HepG2 (cell line): Measurements from ENCODE around the gene SYMPK. TPM values are rescaled to one million over a fixed set of nuclear protein-coding genes. Genes with fewer than 3 reads are reported as not detected.

Source experiments
- CHD4 ChIP-seq: fragments of 200-600 bp; sonication (generic); IDR thresholded peaks from 2 replicates; pipeline ENCODE4 v1.7.0; 2017; ENCODE audit warnings: mild to moderate bottlenecking, low read length, borderline replicate concordance
- FOSL2 ChIP-seq: sonication (generic); formaldehyde crosslinking; IDR thresholded peaks from 2 replicates; pipeline ENCODE4 v1.4.0; 2020; ENCODE audit warnings: missing genetic modification reagents
- HMGXB4 ChIP-seq, 2 experiments: sonication (generic) in 1 of 2; formaldehyde crosslinking in 1 of 2; IDR thresholded peaks; 2 replicates each; pipeline versions ENCODE4 v1.4.0 to v1.6.1; 2018 to 2020; ENCODE audit warnings: missing genetic modification reagents in 2 of 2, borderline replicate concordance in 1 of 2, low read depth in 1 of 2, mild to moderate bottlenecking in 1 of 2, missing biosample characterization in 1 of 2
- IRF2 ChIP-seq: IDR thresholded peaks from 2 replicates; pipeline ENCODE4 v1.6.1; 2018; ENCODE audit warnings: missing genetic modification reagents, missing compliant biosample characterization
- JARID2 ChIP-seq: sonication (generic); formaldehyde crosslinking; IDR thresholded peaks from 2 replicates; pipeline ENCODE4 v1.8.1; 2023; ENCODE audit warnings: missing genetic modification reagents, inconsistent platforms; ENCODE audit not compliant: insufficient replicate concordance
- JUND ChIP-seq: sonication (generic); formaldehyde crosslinking; IDR thresholded peaks from 2 replicates; pipeline ENCODE4 v1.8.0; 2022; ENCODE audit warnings: mild to moderate bottlenecking, missing genetic modification reagents
- MNT ChIP-seq: fragments of 450-650 bp; IDR thresholded peaks from 2 replicates; pipeline ENCODE4 v1.6.1; 2016
- TAF15 ChIP-seq: fragments of 200-400 bp; formaldehyde crosslinking; IDR thresholded peaks from one replicate; pipeline ENCODE4 v1.6.1; 2018; ENCODE audit warnings: mild to moderate bottlenecking, low read depth, low read length; ENCODE audit not compliant: poor library complexity, severe bottlenecking
- TGIF2 ChIP-seq: IDR thresholded peaks from 2 replicates; pipeline ENCODE4 v1.6.1; 2016; ENCODE audit warnings: control low read depth, missing compliant biosample characterization
- TMF1 ChIP-seq: sonication (generic); formaldehyde crosslinking; IDR thresholded peaks from 2 replicates; pipeline ENCODE4 v1.8.1; 2022; ENCODE audit warnings: low read depth, missing genetic modification reagents
- XRCC5 ChIP-seq: fragments of 200-400 bp; formaldehyde crosslinking; optimal IDR thresholded peaks from 2 replicates; pipeline ENCODE3; 2017; ENCODE audit warnings: mild to moderate bottlenecking, low read length
- ZMAT3 ChIP-seq: sonication (generic); formaldehyde crosslinking; conservative IDR thresholded peaks from 2 replicates; pipeline ENCODE4 v1.7.0; 2021; ENCODE audit warnings: missing genetic modification reagents
- ZNF121 ChIP-seq: sonication (generic); formaldehyde crosslinking; IDR thresholded peaks from 2 replicates; pipeline ENCODE4 v1.5.0; 2020; ENCODE audit warnings: mild to moderate bottlenecking, missing genetic modification reagents
- ZNF143 ChIP-seq: sonication (generic); formaldehyde crosslinking; IDR thresholded peaks from 2 replicates; pipeline ENCODE4 v1.4.0; 2020; ENCODE audit warnings: missing genetic modification reagents
- ZNF503 ChIP-seq: sonication (generic); formaldehyde crosslinking; IDR thresholded peaks from 2 replicates; pipeline ENCODE4 v1.4.0; 2020; ENCODE audit warnings: missing genetic modification reagents
- ZNF607 ChIP-seq: sonication (generic); formaldehyde crosslinking; IDR thresholded peaks from 2 replicates; pipeline ENCODE4 v1.5.1; 2020; ENCODE audit warnings: missing genetic modification reagents, mild to moderate bottlenecking, borderline replicate concordance
- ZNF724P ChIP-seq: sonication (generic); formaldehyde crosslinking; IDR thresholded peaks from 2 replicates; pipeline ENCODE4 v1.8.0; 2022; ENCODE audit warnings: missing genetic modification reagents, borderline replicate concordance
- ZSCAN22 ChIP-seq: sonication (generic); formaldehyde crosslinking; IDR thresholded peaks from 2 replicates; pipeline ENCODE4 v1.4.0; 2020; ENCODE audit warnings: mild to moderate bottlenecking, missing genetic modification reagents
- polyA plus RNA-seq, 8 experiments: library from polyadenylated mRNA; depleted of rRNA in 3 of 8; stranded (reverse) in 7 of 8; unstranded in 1 of 8; fragments of >200 nt; fragmentation: Illumina TruSeq in 4 of 8; extraction: Trizol in 4 of 8; gene quantifications; 2 replicates each; pipeline versions ENCODE4 v1.2.1 to v1.2.3, GENCODE V29; 2011 to 2016; ENCODE audit warnings: low read depth in 4 of 8, missing spikeins in 1 of 8, mixed read lengths in 1 of 8; ENCODE audit not compliant: insufficient read depth in 1 of 8
- total RNA-seq, 5 experiments: library from RNA; depleted of rRNA; stranded (reverse); fragments of >200 nt; fragmentation: Illumina TruSeq; extraction: Trizol; gene quantifications; 2 replicates each; pipeline ENCODE4 v1.2.3, GENCODE V29; 2016; ENCODE audit warnings: low read depth in 1 of 5
- TF ChIP-seq, protein P1 (sequence below): sonication (generic); formaldehyde crosslinking; IDR thresholded peaks from 2 replicates; pipeline ENCODE4 v1.4.0; 2020; ENCODE audit warnings: low read depth, missing genetic modification reagents

SYMPK gene
- total and polyA plus RNA-seq, 2 of the 13 experiments (the other 11 are each of a cell fraction or from before 2014, with no cell fraction given) = 21.9 to 55.7 TPM

DNA sequence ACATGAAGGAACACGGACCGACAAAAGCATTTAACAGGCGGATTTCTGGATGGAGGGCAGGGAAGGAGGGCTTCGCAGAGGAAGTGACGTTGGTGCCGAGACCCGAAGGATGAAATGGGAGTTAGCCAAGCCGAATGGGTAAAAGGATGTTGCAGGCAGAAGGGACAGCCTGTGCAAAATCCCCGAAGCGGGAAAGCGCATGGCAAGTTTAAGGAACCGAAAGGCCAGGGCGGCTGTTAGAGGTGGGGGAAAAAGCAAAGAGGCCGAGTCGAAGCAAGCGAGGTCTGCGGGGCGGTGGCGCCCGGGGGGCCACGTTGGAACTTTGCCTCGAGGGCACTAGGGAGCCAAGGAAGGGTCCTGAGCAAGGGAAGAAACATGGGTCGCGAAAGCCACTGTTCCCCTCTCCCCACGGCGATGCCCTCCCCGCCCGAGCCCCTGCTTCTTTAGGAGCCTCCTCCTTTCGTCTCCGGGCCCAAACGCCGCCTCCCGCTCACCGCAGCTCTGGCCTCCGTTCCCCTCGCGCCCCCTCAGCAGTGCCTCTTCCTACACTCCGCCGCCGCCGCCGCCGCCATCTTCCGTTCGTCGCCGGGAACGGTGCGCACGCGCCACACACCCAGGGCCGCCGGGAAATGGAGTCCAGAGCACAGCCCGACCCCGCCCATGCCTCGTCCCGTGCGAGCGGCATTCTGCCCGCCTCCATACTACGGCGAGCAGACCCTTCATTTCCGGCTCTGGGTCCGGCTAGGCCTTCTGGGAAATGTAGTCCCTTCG is at the start of gene SYMPK (continued):
- TF ChIP-seq XRCC5 (peak; percentile 69), CHD4 (no peak), ZNF607 (CRISPR knock-in tag) (peak; percentile 86), ZSCAN22 (CRISPR knock-in tag) (0 out of 2 replicates have a peak, but pooled peaks have one; percentile 25), TAF15 (peak; percentile 79), HMGXB4 (CRISPR knock-in tag; IDR thresholded peaks at IDR 0.05; ENCODE audit: borderline replicate concordance in 1 of 2, low read depth in 1 of 2) (peak; percentile 15 to 46), ZNF503 (CRISPR knock-in tag) (peak; percentile 50; the same call in 1 of the 2 replicates), ZMAT3 (CRISPR knock-in tag) (peak; percentile 51; the same call in 1 of the 2 replicates), FOSL2 (CRISPR knock-in tag) (0 out of 2 replicates have a peak, but pooled peaks have one; percentile 19), ZNF724P (no peak), JUND (CRISPR knock-in tag) (no peak), ZNF143 (CRISPR knock-in tag) (peak; percentile 95), JARID2 (CRISPR knock-in tag) (no peak), TGIF2 (0 out of 2 replicates have a peak, but pooled peaks have one; percentile 0), MNT (peak; percentile 62), TMF1 (CRISPR knock-in tag) (0 out of 2 replicates have a peak, but pooled peaks have one; percentile 17), ZNF121 (0 out of 2 replicates have a peak, but pooled peaks have one; percentile 31), IRF2 (CRISPR knock-in tag) (peak; percentile 97)
- TF ChIP-seq, protein P1, sequence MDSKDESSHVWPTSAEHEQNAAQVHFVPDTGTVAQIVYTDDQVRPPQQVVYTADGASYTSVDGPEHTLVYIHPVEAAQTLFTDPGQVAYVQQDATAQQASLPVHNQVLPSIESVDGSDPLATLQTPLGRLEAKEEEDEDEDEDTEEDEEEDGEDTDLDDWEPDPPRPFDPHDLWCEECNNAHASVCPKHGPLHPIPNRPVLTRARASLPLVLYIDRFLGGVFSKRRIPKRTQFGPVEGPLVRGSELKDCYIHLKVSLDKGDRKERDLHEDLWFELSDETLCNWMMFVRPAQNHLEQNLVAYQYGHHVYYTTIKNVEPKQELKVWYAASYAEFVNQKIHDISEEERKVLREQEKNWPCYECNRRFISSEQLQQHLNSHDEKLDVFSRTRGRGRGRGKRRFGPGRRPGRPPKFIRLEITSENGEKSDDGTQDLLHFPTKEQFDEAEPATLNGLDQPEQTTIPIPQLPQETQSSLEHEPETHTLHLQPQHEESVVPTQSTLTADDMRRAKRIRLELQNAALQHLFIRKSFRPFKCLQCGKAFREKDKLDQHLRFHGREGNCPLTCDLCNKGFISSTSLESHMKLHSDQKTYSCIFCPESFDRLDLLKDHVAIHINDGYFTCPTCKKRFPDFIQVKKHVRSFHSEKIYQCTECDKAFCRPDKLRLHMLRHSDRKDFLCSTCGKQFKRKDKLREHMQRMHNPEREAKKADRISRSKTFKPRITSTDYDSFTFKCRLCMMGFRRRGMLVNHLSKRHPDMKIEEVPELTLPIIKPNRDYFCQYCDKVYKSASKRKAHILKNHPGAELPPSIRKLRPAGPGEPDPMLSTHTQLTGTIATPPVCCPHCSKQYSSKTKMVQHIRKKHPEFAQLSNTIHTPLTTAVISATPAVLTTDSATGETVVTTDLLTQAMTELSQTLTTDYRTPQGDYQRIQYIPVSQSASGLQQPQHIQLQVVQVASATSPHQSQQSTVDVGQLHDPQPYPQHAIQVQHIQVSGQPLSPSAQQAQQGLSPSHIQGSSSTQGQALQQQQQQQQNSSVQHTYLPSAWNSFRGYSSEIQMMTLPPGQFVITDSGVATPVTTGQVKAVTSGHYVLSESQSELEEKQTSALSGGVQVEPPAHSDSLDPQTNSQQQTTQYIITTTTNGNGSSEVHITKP (CRISPR knock-in tag) = peak; percentile 67; the same call in 1 of the 2 replicates
